NCI-H510A treated with DMSO at 0.1 percent for 48 hours (cell line): ENCODE data around the gene TUBGCP6.
"Not testable (repeated sequence)": the region's sequence is repeated elsewhere in the genome, so short reads cannot be mapped to it uniquely, and the experiment has no call there.

Experiments
- DNase-seq: peaks from one replicate; lab custom pipeline; 2025; lab: John Stamatoyannopoulos, UW

The TUBGCP6 gene

GRCh38 chr22:50169774-50170341 lies 75.0 kb downstream of the TUBGCP6 start:
- peak; percentile 6 for DNase-seq

GRCh38 chr22:50169181-50169759 lies 75.6 kb downstream of the TUBGCP6 start:
- no peak for DNase-seq

GRCh38 chr22:50168490-50169180 lies 76.2 kb downstream of the TUBGCP6 start:
- not testable (repeated sequence) for DNase-seq

GRCh38 chr22:50167689-50168489 lies 76.9 kb downstream of the TUBGCP6 start:
- DNase-seq, result no peak
